ENCODE measurements around the gene CEP128.

- TF ChIP-seq CTCF (conservative IDR thresholded peaks at IDR 0.05; ENCODE audit: low read depth, low read length), result no peak
- no peak for TF ChIP-seq EZH2 (IDR thresholded peaks at IDR 0.05; ENCODE audit: borderline replicate concordance, low read depth, low read length, poor library complexity, severe bottlenecking)
Observed at GRCh38 chr14:80978403-80978802, 36.9 kb upstream of the CEP128 start.

Measured in A673 (cell line).